GM12892 (cell line): ENCODE data around the gene UQCC3. TPM values are rescaled to one million over a fixed set of nuclear protein-coding genes. Genes with fewer than 3 reads are reported as not detected.

Experiments used
- DNase-seq: peaks from one replicate; pipeline ENCODE4 v3.0.0; 2011; ENCODE audit not compliant: insufficient read length
- FAIRE-seq: peaks from 2 replicates; lab custom pipeline; 2011; peaks lifted over from hg19 to GRCh38; lab: Jason Lieb, UNC
- POLR2A ChIP-seq: IDR thresholded peaks from 2 replicates; pipeline ENCODE4 v1.6.1; 2011; ENCODE audit warnings: low read depth, low read length, control low read depth
- POLR2AphosphoS5 ChIP-seq: IDR thresholded peaks from 2 replicates; pipeline ENCODE4 v1.6.1; 2011; ENCODE audit warnings: low read depth, low read length, control low read depth
- TAF1 ChIP-seq: IDR thresholded peaks from 2 replicates; pipeline ENCODE4 v1.6.1; 2011; ENCODE audit warnings: low read depth, mild to moderate bottlenecking, control low read depth, low read length, borderline replicate concordance
- polyA plus RNA-seq: library from polyadenylated mRNA; unstranded; fragments of >200 nt; gene quantifications from one replicate; pipeline ENCODE4 v1.2.1, GENCODE V29; 2012; ENCODE audit warnings: missing spikeins, inconsistent platforms; ENCODE audit not compliant: missing spikeins

Gene UQCC3, protein sequence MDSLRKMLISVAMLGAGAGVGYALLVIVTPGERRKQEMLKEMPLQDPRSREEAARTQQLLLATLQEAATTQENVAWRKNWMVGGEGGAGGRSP
- 3.3 TPM for polyA plus RNA-seq

- peak; percentile 78 for DNase-seq
- TF ChIP-seq TAF1, result peak; percentile 70
- TF ChIP-seq POLR2AphosphoS5, result peak; percentile 80
- TF ChIP-seq POLR2A, result peak; percentile 79
- peak; percentile 80 for FAIRE-seq
Observed at GRCh38 chr11:62671608-62672389, at the start of gene UQCC3, which contains the start of gene LBHD1. Gene UQCC3 (plus strand): TSS chr11:62671673. CDS start chr11:62671746, 73 bp downstream. Gene LBHD1 (minus strand): TSS chr11:62672267. CDS start chr11:62670031, 2,236 bp downstream.

GRCh38 chr11:62622476-62623089, 48.9 kb upstream of the UQCC3 start:
- FAIRE-seq (no peak), DNase-seq (no peak)
- TF ChIP-seq TAF1 (no peak), POLR2AphosphoS5 (no peak), POLR2A (no peak)

GRCh38 chr11:62627713-62628112, 43.8 kb upstream of the UQCC3 start:
- FAIRE-seq (no peak), DNase-seq (no peak)
- TF ChIP-seq POLR2AphosphoS5, result no peak
- no peak for TF ChIP-seq POLR2A
- TF ChIP-seq TAF1, result no peak

GRCh38 chr11:62632492-62632891, 39.0 kb upstream of the UQCC3 start:
- DNase-seq (no peak), FAIRE-seq (no peak)
- TF ChIP-seq POLR2A, result no peak
- TF ChIP-seq POLR2AphosphoS5, result no peak
- no peak for TF ChIP-seq TAF1

- no peak for TF ChIP-seq POLR2A
- no peak for TF ChIP-seq POLR2AphosphoS5
- no peak for TF ChIP-seq TAF1
- FAIRE-seq, result no peak
- DNase-seq, result no peak
Observed at GRCh38 chr11:62644220-62644619, 27.3 kb upstream of the UQCC3 start.

- DNase-seq (no peak), FAIRE-seq (no peak)
Observed at GRCh38 chr11:62645671-62645945, 25.9 kb upstream of the UQCC3 start.

GRCh38 chr11:62645946-62646824, 25.3 kb upstream of the UQCC3 start, which contains the start of gene GANAB:
Gene GANAB (minus strand): TSS chr11:62646613. CDS start chr11:62646599, 14 bp downstream.
- FAIRE-seq, result peak; percentile 99
- peak; percentile 100 for DNase-seq
- TF ChIP-seq TAF1, result peak; percentile 94
- TF ChIP-seq POLR2A, result peak; percentile 92
- TF ChIP-seq POLR2AphosphoS5, result peak; percentile 88

More at GRCh38 chr11:62645671-62645945, 25.9 kb upstream of the UQCC3 start:
- TF ChIP-seq POLR2AphosphoS5 (no peak), TAF1 (no peak), POLR2A (no peak)

- DNase-seq (no peak), FAIRE-seq (no peak)
- no peak for TF ChIP-seq POLR2A
- no peak for TF ChIP-seq TAF1
- no peak for TF ChIP-seq POLR2AphosphoS5
Observed at GRCh38 chr11:62646825-62647608, 24.5 kb upstream of the UQCC3 start.

DNA sequence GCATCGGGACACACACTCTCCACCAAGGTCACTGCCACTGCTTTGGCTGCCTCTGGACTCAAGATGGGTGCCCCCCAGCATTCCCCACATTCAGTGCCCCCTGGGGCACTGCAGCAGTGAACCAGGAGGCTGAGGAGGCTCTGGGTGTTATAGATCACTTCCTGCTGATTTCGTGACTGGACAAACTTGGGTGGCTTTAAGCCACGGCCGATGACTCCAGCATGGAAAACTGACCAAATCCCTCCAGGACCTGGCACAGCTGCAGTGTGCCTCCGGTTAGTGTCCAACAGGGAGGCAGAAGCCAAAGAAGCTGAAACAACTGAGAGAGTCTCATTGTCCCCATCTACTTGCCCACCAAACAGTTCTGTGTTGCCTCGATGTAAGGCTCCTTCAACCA, 23.9 kb upstream of the UQCC3 start:
- no peak for TF ChIP-seq POLR2A
- TF ChIP-seq POLR2AphosphoS5, result no peak
- TF ChIP-seq TAF1, result no peak
- FAIRE-seq (no peak), DNase-seq (no peak)

- TF ChIP-seq POLR2AphosphoS5 (no peak), POLR2A (no peak), TAF1 (no peak)
- FAIRE-seq (no peak), DNase-seq (no peak)
Observed at GRCh38 chr11:62648185-62648966, 23.1 kb upstream of the UQCC3 start.
